ENCODE measurements around the gene EMILIN2.
"Not testable (repeated sequence)": the region's sequence is repeated elsewhere in the genome, so short reads cannot be mapped to it uniquely, and the experiment has no call there.

EMILIN2 gene

DNA sequence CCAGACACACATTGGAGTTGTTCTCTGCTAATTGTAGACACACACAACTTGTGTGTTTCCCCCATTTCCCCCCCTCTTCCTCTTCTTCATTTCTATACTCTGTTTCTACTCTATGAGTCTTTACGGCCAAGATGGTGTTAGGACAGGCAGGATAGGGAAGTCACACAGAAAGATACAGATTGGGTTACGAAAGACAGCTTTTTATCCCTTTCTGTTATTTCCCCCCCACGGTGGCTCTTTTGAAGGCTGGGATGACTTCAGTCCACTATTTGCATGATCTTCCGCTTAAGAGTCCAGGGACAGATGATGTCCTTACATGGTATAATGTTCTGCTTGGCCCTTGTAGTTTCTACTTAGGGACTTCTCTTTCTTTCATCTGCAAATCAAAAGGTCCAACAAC lies 1.6 kb upstream of the EMILIN2 start:
- no peak for DNase-seq (ENCODE audit: low read depth)

DNA sequence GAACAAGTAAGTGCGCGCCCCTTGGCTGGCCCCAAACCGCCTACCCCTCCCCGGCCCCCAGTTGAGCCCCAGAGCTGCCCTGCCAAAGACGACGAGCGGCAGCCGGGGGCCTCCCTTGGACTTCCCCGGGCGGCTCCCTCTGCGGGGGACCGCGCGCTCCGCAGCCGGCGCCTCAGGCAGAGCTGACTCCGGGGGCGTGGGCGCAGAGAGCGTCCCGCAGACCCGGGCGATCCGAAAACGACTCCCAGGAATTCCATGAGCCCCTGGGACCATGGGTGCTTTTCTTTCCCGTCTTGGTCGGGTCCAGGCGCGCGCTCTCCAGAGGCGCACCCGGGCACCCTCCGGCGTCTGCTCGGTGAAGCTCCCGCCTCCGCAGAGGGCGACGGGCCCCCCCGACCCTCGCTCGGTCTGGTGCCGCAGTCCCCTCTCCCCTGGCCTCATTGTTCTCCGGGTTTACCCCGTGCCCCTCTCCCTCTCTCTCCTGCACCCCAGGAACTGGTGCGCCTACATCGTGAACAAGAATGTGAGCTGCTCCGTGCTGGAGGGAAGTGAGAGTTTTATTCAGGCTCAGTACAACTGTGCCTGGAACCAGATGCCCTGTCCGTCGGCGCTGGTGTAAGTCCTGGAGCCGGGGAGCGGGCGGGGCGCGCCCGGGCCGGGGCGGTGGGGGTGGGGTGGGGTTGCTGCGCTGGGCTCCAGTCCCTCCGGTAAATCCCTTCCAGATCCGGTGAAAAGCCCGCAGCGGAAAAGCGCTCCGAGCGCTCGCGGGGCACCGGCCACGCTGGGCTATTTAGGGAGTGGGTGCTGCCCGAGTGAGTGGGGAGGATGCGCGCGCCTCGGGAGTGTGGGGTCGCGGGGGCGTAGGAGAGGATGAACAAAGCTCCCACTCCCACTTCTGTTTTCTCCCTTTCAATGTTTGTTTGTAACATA lies 776 bp downstream of the EMILIN2 start:
- no peak for DNase-seq (ENCODE audit: low read depth)

GRCh38 chr18:2848247-2849246 lies 1.7 kb downstream of the EMILIN2 start:
- DNase-seq (ENCODE audit: low read depth) = no peak

DNA sequence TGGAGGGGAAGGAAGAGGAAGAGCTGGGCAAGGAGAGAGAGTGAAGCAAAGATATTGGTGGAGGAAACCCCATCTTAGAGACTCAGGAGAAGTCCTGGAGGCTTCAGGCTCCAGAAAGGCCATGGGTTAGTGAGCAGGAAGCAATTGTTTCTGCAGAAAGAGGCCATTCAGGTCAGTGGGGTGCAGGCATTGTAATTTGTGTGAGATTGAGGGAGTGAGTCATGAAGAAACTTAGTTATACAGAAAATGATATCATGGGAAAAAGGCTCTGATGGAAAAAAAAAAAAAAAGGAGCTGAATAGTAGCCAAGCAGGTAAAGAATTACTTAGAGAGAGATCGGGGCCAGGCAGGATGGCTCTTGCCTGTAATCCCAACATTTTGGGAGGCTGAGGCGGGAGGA lies 4.0 kb downstream of the EMILIN2 start:
- DNase-seq (ENCODE audit: low read depth) = no peak

GRCh38 chr18:2851771-2852170 lies 5.0 kb downstream of the EMILIN2 start:
- DNase-seq (ENCODE audit: low read depth) = no peak

- not testable (repeated sequence) for DNase-seq (ENCODE audit: low read depth)
Measured at GRCh38 chr18:2852460-2852859, 5.7 kb downstream of the EMILIN2 start.

- DNase-seq (ENCODE audit: low read depth) = no peak
Measured at GRCh38 chr18:2853173-2853925, 6.5 kb downstream of the EMILIN2 start.

GRCh38 chr18:2853926-2854664 lies 7.3 kb downstream of the EMILIN2 start:
- DNase-seq (ENCODE audit: low read depth) = no peak

GRCh38 chr18:2854875-2855274 lies 8.1 kb downstream of the EMILIN2 start:
- DNase-seq (ENCODE audit: low read depth) = no peak

GRCh38 chr18:2855560-2856350 lies 8.9 kb downstream of the EMILIN2 start:
- no peak for DNase-seq (ENCODE audit: low read depth)

- DNase-seq (ENCODE audit: low read depth) = no peak
Measured at GRCh38 chr18:2856547-2857170, 9.9 kb downstream of the EMILIN2 start.

DNA sequence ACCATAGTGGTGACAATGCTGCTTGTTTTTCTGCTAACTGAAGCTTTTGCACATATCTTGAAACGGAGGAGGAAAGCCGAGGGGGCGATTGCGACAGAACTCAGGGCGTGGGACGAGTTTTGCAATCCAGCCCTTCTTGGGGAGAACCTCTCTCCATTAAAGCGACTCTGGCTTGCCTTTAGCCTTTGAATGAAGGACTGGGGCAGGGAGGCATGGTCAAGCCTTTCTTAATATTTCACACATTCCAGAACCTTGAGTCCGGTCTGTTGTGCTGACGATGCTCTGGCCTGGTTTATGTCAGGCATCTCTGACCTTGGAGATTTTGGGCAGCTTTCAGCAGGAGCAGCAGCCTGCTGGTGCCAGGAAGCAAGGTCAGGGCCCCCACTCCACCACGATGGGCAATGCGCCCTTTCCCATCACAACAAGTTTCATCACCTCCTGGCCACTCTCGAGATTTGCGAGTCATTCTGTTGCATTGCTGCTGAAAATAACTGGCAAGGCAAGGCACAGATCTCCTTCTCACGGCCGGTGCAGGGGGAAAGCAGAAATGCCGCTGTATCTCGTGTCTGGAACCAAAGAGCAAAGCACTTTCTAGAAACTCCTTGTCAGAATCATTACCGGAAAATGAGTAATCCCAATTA lies 10.8 kb downstream of the EMILIN2 start:
- no peak for DNase-seq (ENCODE audit: low read depth)

DNA sequence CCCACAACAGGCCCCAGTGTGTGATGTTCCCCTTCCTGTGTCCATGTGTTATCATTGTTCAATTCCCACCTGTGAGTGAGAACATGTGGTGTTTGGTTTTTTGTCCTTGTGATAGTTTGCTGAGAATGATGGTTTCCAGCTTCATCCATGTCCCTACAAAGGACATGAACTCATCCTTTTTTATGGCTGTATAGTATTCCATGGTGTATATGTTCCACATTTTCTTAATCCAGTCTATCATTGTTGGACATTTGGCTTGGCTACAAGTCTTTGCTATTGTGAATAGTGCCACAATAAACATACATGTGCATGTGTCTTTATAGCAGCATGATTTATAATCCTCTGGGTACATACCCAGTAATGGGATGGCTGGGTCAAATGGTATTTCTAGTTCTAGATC lies 13.6 kb downstream of the EMILIN2 start:
- not testable (repeated sequence) for DNase-seq (ENCODE audit: low read depth)

GRCh38 chr18:2863997-2864396 lies 17.2 kb downstream of the EMILIN2 start:
- DNase-seq (ENCODE audit: low read depth) = not testable (repeated sequence)

DNA sequence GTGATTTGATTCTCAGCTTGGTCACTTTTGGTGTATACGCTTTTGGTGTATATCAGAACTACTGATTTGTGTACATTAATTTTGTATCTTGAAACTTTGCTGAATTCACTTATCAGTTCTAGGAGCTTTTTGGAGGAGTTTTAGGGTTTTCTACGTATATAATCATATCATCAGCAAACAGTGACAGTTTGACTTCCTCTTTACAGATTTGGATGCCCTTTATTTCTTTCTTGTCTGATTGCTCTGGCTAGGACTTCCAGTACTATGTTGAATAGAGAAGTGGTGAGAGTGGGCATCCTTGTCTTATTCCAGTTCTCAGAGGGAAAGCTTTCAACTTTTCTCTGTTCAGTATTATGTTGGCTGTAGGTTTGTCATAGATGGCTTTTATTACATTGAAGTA lies 19.7 kb downstream of the EMILIN2 start:
- not testable (repeated sequence) for DNase-seq (ENCODE audit: low read depth)

DNA sequence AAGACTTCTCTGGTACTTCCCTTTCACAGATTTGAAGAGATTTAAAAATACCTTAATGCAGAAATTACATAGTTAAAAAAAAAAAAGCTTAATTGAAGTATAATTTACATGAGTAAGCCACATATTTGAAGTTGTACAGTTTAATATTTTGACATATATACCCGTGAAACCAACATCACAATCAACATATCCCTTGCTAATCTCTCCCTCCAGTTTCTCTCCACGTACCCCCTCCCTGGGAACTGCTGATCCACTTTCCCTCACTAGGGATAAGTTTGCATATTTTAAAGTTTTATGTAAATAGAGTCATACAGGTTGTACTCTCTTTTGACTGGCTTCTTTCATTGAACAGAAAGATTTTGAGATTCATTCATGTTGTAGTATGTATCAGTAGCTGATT lies 22.4 kb downstream of the EMILIN2 start:
- DNase-seq (ENCODE audit: low read depth) = no peak

DNA sequence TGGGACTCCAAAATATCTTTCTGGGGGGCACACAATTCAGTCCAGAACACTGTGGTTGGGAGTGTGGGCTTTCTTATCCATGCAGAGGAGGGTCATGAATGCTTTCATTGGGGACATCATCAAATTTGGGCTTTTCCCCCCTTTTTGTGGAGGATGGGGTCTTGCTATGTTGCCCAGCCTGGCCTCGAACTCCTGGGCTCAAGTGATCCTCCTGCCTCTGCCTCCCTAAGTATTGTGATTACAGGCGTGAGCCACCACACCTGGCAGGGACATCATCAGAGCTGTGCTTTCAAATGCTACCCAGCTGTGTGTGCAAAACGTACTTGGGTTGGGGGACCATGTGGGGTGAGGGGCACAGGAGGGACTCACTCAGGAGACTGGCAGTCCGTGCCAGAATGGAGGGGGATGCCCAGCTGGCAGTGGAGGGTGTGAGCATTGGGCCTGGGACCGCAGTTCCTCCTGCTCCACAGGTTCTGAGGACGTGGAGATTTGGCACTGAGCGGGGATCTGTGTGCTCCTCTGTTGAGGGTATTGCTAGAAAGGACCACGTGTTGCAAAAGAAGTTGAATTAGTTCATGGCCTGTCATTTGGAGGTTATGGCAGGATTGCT lies 24.4 kb downstream of the EMILIN2 start:
- no peak for DNase-seq (ENCODE audit: low read depth)

DNA sequence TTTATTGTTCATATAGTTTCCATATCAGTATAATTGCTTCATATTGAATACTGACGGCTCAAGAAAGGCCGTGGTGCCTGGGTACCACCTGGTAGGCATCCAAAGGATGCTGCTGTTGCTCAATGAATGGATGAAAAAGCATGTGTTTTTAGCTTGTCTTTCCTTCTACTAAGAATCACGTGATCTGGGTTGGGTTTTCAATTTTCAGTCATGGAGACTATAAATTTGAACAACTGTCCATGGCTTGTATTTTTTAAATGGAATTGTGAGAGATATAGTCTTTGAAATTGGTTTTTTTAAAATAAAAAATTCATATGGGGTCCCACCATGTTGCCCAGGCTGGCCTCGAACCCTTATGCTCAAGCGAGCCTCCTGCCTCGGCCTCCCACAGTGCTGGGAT lies 25.3 kb downstream of the EMILIN2 start:
- no peak for DNase-seq (ENCODE audit: low read depth)

- DNase-seq (ENCODE audit: low read depth) = no peak
Measured at GRCh38 chr18:2874765-2875164, 28.0 kb downstream of the EMILIN2 start.
